Medulla oblongata (tissue), 1 donor: Measurements from ENCODE around the gene HEMGN.

ENCODE experiments used
- DNase-seq: peaks from one replicate; pipeline ENCODE4 v3.0.0-alpha.2; 2015; ENCODE audit errors: extremely low spot score

Gene HEMGN

DNA sequence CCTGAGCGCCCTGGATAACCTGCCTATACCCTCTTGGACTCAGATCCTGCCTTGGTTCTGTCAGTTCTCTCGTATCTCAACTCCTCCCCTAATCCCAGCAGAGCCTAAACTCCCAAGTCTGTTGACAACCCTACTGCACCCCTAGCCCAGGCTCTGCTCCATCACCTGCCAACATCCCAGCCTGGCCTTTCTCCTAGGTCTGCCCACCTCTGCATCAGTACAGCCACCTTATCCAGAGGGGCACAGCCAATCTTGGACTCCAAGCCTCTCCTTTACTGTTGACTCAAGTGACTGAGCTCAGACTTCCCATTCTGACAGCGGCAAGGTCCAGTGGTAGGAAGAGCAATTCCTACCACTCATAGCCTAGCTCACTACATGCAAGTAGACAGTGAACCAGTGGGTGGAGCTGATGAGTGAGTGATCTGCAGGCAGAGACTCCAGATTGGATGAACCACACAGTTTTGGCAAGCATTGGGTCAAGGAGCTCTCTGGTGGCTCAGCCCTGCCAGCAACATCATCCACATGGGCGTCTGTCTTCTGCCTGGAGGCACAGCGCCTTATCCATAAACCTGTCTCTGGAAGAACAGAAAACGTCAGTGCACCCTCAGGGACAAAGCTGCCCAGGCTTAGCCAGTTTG is 42.2 kb downstream of the HEMGN start:
- DNase-seq, result no peak

DNA sequence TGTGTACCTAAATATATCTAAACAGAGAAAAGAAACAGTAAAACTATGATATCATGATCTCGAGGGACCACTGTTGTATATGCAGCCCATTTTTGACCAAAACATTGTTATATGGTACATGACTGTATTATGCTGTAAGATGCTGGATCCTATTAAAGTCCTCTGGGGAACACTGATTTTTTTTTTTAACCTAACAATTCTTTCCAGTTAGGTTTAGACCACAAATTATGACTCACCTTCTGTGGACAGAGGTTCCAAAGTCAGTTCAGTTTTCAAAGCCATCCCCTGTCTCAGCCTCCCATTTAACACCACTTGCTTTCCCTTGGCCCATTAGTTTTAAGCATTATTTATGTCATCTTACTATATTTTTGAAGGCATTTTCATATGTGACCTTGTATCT is 42.8 kb downstream of the HEMGN start:
- no peak for DNase-seq

DNA sequence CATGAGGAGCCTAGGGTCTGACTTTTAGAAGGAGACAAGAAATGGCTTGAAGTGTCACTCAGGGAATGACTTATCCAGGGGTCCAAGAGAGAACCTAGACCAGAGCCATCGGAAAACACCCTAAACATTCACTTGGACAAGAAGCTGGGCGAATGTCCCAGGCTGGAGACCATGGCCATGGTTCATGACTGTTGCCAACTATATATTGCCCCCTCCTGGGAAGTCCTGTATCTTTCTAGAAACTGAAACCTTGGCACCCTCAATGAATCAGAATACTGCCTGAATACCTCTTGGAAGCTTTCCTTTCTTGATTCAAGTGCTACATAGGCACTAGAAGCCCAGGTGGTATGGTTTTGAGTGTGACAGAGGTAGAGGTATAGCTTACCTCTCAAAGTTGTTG is 45.6 kb downstream of the HEMGN start:
- no peak for DNase-seq

DNA sequence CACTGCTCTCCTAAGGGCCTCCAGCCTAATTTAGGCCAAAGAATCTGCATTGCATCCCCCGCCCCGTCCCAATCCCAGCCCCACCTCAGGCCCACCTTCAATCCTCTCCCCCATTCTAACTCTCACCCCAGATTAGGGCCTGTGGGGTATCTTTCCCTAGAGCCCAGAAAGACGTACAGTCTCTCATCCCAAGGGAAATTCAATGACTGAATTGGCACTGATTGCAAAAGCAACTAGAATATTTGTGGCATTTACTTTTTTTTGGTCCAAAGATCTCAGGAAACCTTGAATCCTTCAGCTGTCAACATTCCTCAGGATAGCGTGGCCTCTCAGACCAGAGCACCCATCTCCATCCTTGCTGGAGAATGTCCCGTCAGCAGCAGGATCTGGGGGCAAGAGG is 46.2 kb downstream of the HEMGN start:
- DNase-seq, result no peak

DNA sequence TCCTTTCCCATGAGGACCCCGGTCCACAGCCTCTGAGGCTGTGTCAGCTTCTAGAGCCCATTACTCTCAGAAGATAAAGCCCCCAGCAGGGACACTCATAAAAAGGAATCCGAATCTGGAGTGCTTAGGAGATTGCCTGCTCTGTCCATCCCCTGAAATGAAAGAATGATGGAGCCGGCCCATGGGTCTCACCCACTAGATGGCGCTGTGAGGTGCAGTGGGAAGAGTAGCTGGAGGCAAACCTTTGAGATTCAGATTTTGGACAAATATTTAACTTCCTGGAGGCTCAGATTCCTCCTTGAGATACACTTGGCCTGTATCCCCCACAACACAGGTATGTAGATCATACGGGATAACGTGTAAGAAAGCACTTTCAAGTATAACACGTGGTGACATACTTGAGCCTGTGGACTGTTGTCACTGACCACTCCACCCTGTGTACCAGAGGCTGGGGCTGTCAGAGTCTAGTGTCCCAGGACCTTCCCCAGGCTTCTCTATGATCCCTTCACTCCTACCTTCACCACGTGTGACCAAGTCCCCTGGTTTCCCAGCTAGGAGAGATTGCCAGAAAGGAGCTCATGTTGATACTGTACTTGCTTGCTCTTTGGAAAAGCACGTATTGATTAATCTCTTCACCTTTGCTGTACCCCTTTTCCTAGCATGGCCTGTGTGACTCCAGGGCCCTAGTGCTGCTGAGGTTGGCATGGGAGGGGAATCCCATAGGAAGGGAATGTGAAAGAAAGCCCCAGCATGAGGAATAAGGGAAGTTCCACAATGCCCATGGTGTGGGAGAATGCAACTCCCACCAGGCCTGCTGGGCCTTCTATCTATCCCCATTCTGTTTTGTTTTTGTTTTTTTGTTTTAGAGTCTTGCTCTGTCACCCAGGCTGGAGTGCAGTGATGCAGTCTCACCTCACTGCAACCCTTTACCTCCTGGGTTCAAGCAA is 47.8 kb downstream of the HEMGN start:
- no peak for DNase-seq

DNA sequence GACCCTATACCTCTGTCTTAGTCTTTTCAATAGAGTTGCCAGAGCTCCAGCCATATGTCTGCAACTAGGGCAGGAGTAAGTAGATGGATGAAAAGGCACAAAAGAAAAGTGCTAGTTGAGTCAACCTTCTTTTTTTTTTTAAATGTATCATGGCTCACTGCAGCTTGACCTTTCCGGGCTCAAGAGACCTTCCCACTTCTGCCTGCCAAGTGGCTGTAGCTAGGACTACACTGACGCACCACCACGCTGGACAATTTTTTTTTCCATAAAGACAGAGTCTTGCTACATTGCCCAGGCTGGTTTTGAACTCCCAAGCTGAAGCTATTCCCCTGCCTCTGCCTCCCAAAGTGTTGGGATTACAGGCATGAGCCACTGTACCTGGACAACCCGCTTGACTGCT is 57.6 kb downstream of the HEMGN start:
- no peak for DNase-seq
